Skin epidermis (tissue), 12 donors: ENCODE data around the gene RFK.
"Not testable (repeated sequence)": the region's sequence is repeated elsewhere in the genome, so short reads cannot be mapped to it uniquely, and the experiment has no call there.

Experiments used
- H3K27ac ChIP-seq, 21 experiments: fragments of 200-600 bp; sonication (generic) in 11 of 21; one replicate each; pipeline ENCODE4 v1.5.0; 2020; ENCODE audit warnings: mild to moderate bottlenecking in 3 of 21, inconsistent platforms in 2 of 21, moderate library complexity in 2 of 21
- H3K4me3 ChIP-seq, 7 experiments: fragments of 200-600 bp; sonication (generic) in 2 of 7; one replicate each; pipeline ENCODE4 v1.5.0; 2020; ENCODE audit warnings: inconsistent platforms in 2 of 7, mild to moderate bottlenecking in 2 of 7, moderate library complexity in 1 of 7

RFK gene

GRCh38 chr9:76373784-76374474 is 20.3 kb downstream of the RFK start:
- no peak overlapping the region for H3K4me3 ChIP-seq
- no peak overlapping the region for H3K27ac ChIP-seq

GRCh38 chr9:76373173-76373783 is 20.9 kb downstream of the RFK start:
- H3K4me3 ChIP-seq = no peak overlapping the region
- peak overlapping the region in 1 of 21 experiments; percentile 23 for H3K27ac ChIP-seq

GRCh38 chr9:76372336-76372735 is 21.9 kb downstream of the RFK start:
- Histone ChIP-seq H3K4me3 (no peak overlapping the region), H3K27ac (no peak overlapping the region)

- Histone ChIP-seq H3K4me3 (no peak overlapping the region), H3K27ac (no peak overlapping the region)
Observed at GRCh38 chr9:76371901-76372300, 22.3 kb downstream of the RFK start.

- H3K4me3 ChIP-seq = no peak overlapping the region
- no peak overlapping the region for H3K27ac ChIP-seq
Observed at GRCh38 chr9:76370396-76371023, 23.7 kb downstream of the RFK start.

- Histone ChIP-seq H3K4me3 (no peak overlapping the region), H3K27ac (no peak overlapping the region)
Observed at GRCh38 chr9:76369583-76369982, 24.6 kb downstream of the RFK start.

- no peak overlapping the region for H3K27ac ChIP-seq
- no peak overlapping the region for H3K4me3 ChIP-seq
Observed at GRCh38 chr9:76366275-76366674, 28.0 kb downstream of the RFK start.

GRCh38 chr9:76365028-76365427 is 29.2 kb downstream of the RFK start:
- no peak overlapping the region for H3K27ac ChIP-seq

GRCh38 chr9:76363032-76363395 is 31.2 kb downstream of the RFK start:
- H3K4me3 ChIP-seq = no peak overlapping the region
- H3K27ac ChIP-seq = no peak overlapping the region

More at GRCh38 chr9:76365028-76365427, 29.2 kb downstream of the RFK start:
- no peak overlapping the region for H3K4me3 ChIP-seq

GRCh38 chr9:76362332-76363031 is 31.7 kb downstream of the RFK start:
- not testable (repeated sequence) for H3K27ac ChIP-seq

GRCh38 chr9:76359766-76360165 is 34.5 kb downstream of the RFK start:
- no peak overlapping the region for H3K27ac ChIP-seq

More at GRCh38 chr9:76362332-76363031, 31.7 kb downstream of the RFK start:
- H3K4me3 ChIP-seq = not testable (repeated sequence)

GRCh38 chr9:76359365-76359764 is 34.9 kb downstream of the RFK start:
- H3K4me3 ChIP-seq = no peak overlapping the region

More at GRCh38 chr9:76359766-76360165, 34.5 kb downstream of the RFK start:
- H3K4me3 ChIP-seq = no peak overlapping the region

GRCh38 chr9:76358628-76359280 is 35.5 kb downstream of the RFK start:
- no peak overlapping the region for H3K27ac ChIP-seq
- H3K4me3 ChIP-seq = no peak overlapping the region

More at GRCh38 chr9:76359365-76359764, 34.9 kb downstream of the RFK start:
- H3K27ac ChIP-seq = no peak overlapping the region

GRCh38 chr9:76357555-76357954 is 36.7 kb downstream of the RFK start:
- Histone ChIP-seq H3K27ac (no peak overlapping the region), H3K4me3 (no peak overlapping the region)

GRCh38 chr9:76355886-76356285 is 38.3 kb downstream of the RFK start:
- Histone ChIP-seq H3K27ac (no peak overlapping the region), H3K4me3 (no peak overlapping the region)

- Histone ChIP-seq H3K4me3 (no peak overlapping the region), H3K27ac (no peak overlapping the region)
Observed at GRCh38 chr9:76354221-76354620, 40.0 kb downstream of the RFK start.

GRCh38 chr9:76353280-76353679 is 40.9 kb downstream of the RFK start:
- H3K4me3 ChIP-seq = no peak overlapping the region

GRCh38 chr9:76352026-76352620 is 42.1 kb downstream of the RFK start:
- Histone ChIP-seq H3K27ac (no peak overlapping the region), H3K4me3 (no peak overlapping the region)

More at GRCh38 chr9:76353280-76353679, 40.9 kb downstream of the RFK start:
- H3K27ac ChIP-seq = no peak overlapping the region

- no peak overlapping the region for H3K4me3 ChIP-seq
- H3K27ac ChIP-seq = no peak overlapping the region
Observed at GRCh38 chr9:76351006-76351405, 43.2 kb downstream of the RFK start.

- no peak overlapping the region for H3K27ac ChIP-seq
- no peak overlapping the region for H3K4me3 ChIP-seq
Observed at GRCh38 chr9:76349865-76350264, 44.4 kb downstream of the RFK start.
